IPS DF 4.7 (cell line): ENCODE data around the gene CEP72.
"Not testable (repeated sequence)": the region's sequence is repeated elsewhere in the genome, so short reads cannot be mapped to it uniquely, and the experiment has no call there.

Experiments
- DNase-seq: peaks from one replicate; pipeline ENCODE4 v3.0.0-alpha.2; 2013; ENCODE audit warnings: low spot score; ENCODE audit errors: extremely low read depth

Gene CEP72

DNA sequence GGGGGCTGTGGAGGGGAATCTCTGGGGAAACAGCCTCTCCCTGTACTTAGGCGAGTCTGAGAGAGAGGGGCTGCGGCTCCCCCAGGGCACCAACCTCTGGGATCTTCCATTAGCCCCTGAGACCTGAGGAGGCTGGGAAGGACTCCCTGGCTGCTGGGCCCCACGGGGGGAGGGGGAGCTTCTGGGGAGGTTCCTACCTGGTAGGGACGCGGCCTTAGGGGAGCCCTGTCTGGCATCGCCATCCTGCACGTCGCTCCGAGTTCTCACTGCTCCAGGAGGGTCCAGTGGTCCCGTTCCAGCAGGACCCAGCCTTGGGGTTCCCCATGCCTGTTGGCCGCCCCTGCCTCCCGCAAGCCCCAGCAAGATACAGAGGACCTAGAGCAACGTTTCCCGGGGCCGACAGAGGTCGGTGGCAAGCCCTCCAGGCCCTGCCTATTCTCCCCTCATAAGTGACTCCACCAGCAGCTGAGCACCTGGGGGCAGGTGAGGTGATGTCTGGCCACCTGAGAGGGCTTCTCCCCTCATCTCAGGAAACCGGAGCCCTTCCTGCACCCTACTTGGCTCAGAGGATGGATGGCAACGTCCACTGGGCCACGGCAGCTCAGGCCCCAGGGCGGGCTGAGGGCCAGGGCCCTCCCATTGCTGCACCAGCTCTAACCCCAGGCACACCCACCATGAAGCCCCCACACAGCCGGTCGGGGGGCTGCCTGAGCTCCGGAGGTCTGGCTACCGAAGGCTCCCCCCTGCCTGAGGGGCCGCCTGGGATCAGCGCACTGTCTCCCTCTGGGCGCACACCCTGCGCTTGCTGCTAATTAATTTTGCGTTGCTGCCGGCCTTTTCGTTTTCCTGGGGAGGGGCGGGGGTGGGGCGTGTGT is 58.5 kb downstream of the CEP72 start:
- no peak for DNase-seq

DNA sequence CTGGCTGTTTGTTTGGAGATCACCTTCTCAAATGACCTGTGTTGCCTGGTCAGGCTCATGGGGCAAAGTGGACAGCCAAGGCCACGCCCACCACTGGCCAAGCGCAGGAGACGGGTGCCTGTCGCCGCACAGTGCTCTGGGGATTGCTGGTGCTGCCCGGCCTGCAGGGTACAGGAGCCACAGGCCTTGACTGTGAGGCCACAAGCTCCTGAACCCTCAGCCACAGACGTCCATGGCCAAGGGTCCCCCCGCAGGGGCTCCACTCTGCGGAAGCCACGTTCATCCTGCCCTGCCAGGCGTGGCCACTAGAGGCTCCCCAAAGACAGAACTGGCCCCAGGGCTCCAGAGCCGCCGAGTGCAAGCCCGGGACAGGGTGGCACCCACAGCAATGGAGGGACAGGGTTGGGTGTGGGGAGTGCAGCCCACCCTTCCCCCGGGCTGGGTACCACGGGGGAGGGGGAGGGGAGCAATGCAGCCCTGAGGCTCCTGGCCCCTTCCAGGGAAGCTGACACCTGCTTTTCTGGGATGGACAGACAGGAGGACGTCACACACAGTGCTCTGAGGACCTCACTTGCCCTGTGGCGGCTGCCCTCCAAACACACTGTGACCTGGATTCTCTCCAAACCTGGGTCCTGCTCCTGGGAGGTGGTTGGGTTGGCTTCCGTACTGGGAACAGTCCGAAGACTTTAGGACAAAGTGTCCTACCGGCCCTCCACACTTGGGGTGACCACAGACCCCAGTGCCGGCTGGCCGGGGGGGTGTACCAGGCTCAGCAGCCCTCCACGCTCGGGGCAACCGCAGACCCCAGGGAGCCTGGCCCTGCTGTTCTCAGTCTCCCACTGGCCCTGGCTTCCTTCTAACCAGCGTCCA is 59.6 kb downstream of the CEP72 start:
- no peak for DNase-seq

GRCh38 chr5:672329-673160 is 60.4 kb downstream of the CEP72 start:
- DNase-seq = no peak

DNA sequence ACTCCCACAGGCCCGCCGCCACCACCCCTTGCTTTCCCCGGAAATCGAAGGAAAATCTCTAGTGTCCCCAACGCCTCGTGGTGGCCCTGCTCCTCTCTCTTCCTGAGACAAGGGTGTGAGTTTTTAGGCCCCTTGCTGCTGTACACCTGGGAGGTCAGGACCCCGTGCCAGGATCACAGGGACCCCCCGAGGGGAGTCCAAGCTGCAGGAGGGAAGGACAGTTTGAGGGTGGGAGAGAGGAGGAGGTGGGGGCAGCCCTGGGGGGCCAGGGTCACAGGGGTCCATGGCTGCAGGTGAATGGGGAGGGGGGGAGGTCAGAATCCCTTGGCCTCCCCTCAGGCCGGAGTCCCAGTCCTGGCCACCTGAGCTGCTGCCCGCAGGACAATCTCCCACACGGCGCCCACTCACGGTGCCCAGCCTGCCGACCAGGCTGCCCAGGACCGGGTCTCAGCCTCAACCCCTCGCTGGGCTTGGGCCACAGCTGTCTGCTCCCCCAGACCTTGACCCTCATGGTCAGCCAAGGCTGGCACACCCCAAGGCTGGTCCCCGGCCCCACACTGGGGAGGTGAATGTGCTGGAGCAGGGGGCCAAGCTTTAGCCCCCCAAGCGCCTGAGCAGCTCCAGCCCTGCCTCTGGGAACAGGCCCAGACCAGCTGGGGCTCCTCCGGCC is 61.2 kb downstream of the CEP72 start:
- no peak for DNase-seq

- DNase-seq = no peak
These were observed 61.9 kb downstream of the CEP72 start for GRCh38 chr5:673831-674629.

GRCh38 chr5:674630-675011 is 62.5 kb downstream of the CEP72 start:
- DNase-seq = no peak

DNA sequence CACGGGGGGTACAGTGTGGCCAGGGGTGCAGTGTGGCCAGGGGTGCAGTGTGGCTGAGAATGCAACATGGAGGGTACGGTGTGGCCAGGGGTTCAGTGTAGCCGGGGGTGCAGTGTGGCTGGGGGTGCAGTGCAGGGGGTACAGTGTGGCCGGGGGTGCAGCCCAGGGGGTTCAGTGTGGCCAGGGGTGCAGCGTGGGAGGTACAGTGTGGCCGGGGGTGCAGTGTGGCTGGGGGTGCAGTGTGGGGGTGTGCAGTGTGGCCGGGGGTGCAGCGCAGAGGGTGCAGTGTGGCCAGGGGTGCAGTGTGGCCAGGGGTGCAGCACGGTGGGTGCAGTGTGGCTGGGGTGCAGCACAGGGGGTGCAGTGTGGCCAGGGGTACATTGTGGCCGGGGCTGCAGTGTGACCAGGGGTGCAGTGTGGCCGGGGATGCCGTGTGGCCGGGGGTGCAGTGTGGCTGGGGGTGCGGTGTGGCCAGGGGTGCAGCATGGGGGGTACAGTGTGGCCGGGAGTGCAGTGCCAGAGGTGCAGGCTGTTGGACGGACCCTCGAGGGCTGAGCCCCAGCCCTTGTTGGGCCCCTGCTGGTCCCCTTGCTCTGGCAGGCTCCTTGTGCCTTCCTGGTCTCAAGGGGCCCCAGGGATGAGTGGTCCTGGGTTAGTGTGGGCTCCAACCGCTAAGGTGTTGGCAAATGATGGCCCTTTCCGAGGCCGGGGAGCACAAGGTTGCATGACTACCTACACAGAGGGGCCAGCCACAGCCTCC is 63.2 kb downstream of the CEP72 start:
- DNase-seq = no peak

DNA sequence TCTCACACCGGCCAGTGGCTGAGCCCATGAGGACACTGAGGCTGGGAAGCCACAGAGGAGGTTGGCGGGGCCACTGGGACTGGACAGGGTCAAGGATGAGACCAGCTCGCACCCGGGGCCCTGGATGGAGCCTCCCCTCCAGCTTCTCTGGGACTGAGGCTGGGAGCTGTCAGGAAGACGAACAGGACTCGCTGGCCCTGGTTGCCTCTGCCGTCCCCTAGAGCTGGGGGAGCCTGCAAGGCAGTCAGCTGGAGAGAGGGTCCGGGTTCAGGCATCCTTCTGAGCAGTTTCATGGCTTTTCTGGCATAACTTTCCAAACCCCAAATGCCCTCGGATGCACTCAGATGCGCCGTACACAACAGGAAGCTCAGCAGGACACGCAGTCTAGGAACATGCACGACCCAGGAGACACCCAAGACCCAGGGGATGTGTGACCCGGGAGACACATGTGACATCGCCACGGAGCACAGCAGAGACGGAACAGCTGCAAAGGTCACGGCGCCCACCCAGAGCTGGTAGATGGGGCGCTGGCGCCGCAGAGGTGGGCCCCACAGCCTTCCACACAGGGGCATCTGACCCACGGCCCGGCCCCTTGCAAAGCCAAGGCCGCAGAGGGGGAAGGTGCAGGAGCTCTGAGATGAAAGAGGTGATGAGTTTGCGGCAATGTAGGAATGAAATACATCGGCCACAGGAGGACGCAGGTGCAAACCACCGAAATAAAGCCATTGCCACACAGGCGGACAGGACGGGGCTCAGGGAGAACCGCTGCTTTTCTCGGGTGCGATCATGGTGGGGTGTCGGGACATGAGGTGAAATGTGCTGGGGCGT is 63.9 kb downstream of the CEP72 start:
- no peak for DNase-seq

DNA sequence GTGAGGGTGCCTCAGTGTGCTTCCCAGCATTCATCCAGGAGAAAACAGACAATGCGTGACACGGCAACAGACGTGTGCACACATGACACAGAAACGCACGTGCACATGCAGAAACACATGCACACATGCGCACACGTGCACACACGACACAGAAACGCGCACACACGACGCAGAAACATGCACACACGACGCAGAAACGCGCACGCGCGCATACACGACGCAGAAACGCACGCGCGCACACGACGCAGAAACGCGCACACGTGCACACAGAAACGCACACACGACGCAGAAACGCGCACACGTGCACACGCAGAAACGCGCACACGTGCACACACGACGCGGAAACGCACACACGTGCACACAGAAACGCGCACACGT is 64.5 kb downstream of the CEP72 start:
- DNase-seq = no peak

- DNase-seq = no peak
These were observed 65.3 kb downstream of the CEP72 start for GRCh38 chr5:677131-678101.

DNA sequence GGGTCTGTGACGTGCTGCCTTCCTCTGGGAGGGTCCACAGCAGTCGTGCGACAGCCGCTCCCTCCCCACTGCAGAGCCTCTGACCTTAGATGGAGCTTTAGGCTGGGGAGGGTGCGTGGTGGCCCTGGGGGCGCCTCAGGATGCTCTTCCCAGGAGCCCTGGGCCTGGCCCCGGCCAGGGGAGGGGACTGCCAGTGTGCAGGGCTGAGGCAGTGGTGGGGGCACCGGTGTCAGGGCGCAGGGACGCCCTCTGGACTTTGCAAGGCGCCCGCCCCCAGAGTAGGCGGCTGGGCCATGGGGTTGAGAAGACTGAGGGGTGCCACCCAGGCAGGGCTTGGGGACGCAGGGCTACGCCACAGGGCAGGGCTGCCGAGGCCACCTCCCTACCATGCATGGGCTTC is 66.4 kb downstream of the CEP72 start:
- DNase-seq = not testable (repeated sequence)

GRCh38 chr5:679166-679895 is 67.2 kb downstream of the CEP72 start:
- DNase-seq = not testable (repeated sequence)

- DNase-seq = not testable (repeated sequence)
These were observed 68.1 kb downstream of the CEP72 start for GRCh38 chr5:680118-680795.

DNA sequence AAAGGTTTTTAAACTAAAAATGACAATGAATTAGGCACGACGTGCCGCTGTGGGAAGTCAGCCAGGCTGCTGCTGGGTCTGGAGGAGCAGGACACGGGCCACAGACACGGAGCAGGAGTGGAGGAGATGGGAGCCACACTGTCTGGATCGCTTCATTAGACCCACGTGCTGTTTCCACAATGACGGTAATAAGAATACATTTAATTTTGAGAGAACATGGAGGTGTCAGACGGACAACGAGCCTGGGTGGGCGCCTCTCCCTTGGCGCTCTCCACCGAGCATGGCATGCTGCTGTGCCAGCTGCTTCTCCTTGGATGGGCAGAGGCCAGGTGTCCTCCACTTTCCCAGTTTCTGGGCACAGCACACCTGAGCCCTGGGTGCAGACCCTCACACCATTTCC is 68.7 kb downstream of the CEP72 start:
- not testable (repeated sequence) for DNase-seq

DNA sequence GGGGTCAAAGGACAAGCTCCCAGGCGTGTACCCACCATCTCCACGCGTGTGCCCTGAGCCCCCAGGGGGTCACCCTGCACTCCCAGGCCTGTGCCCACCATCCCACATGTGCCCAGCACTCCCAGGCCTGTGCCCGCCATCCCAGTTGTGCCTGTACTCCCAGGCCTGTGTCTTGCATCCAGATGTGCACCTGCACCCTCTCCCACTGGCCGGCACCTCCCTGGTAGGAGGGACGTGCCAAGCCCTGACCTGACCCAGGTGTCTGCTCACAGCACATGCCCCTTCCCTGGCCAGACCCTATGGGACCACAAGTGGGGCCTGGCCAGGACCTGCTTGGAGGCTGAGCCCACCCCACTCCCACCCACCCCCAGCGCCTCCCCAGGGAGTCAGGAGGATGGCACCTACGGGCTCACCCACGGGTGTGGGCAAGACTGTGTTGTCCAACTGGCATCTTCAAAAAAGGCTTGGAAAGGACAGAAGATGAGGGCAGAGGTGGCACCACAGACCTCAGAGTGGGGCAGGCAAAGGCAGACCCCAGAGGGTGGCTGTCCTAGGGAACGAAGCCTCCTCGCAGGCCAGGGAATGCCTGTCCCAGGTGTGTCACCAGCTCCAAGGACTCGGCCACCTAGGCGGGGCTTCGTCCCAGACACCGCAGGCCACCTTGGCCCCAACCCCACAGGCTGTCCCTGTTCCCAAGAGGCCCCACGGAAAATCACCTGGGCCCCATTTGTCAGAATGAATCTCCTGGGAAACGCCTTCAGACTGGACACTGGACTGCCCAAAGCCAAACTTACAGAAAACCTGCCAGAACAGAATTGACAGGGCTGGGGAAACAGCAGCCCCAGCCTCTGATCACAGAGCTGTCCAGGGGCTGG is 69.4 kb downstream of the CEP72 start:
- DNase-seq = not testable (repeated sequence)
